WTC11 (cell line): ENCODE measurements around the gene SLC47A2. TPM values are rescaled to one million over a fixed set of nuclear protein-coding genes. Genes with fewer than 3 reads are reported as not detected.

Experiments
- ATAC-seq: fragments of 200-7000 bp; cut with Tn5 transposase; 2 replicates; pipeline ENCODE4 v1.10.0; 2021; ENCODE audit warnings: mild to moderate bottlenecking, moderate library complexity
- CTCF ChIA-PET: fragments of 300-600 bp; sonication (Branson Sonifier 250); formaldehyde crosslinking; loops from one replicate; lab custom pipeline; 2021; ENCODE audit warnings: antibody characterized with exemption; lab: Charles Lee
- POLR2A ChIA-PET: fragments of 350-600 bp; sonication (Branson Sonifier 250); formaldehyde crosslinking; loops from one replicate; lab custom pipeline; 2021; ENCODE audit warnings: antibody characterized with exemption; lab: Charles Lee
- DNase-seq: peaks from one replicate; pipeline ENCODE4 v3.0.0; 2021; ENCODE audit warnings: low spot score
- H3K27ac Mint-ChIP-seq: 2 replicates; pipeline ENCODE4 v1.8.0; 2021; ENCODE audit warnings: mixed read lengths
- H3K27me3 Mint-ChIP-seq: 2 replicates; pipeline ENCODE4 v1.8.0; 2021; ENCODE audit warnings: low read depth, mild to moderate bottlenecking, moderate library complexity, mixed read lengths
- H3K36me3 Mint-ChIP-seq: 2 replicates; pipeline ENCODE4 v1.8.0; 2021; ENCODE audit warnings: mixed read lengths
- H3K4me1 Mint-ChIP-seq: 2 replicates; pipeline ENCODE4 v1.8.0; 2022; ENCODE audit warnings: mixed read lengths
- H3K4me3 Mint-ChIP-seq: 2 replicates; pipeline ENCODE4 v1.8.0; 2021; ENCODE audit warnings: mild to moderate bottlenecking, moderate library complexity, mixed read lengths
- H3K9me3 Mint-ChIP-seq: 2 replicates; pipeline ENCODE4 v1.8.0; 2021; ENCODE audit warnings: mixed read lengths
- ATF1 ChIP-seq: sonication (generic); formaldehyde crosslinking; IDR thresholded peaks from 2 replicates; pipeline ENCODE4 v1.8.1; 2023; ENCODE audit warnings: mild to moderate bottlenecking, moderate library complexity, missing genetic modification reagents
- CREB1 ChIP-seq: sonication (generic); formaldehyde crosslinking; IDR thresholded peaks from 2 replicates; pipeline ENCODE4 v1.8.0; 2023; ENCODE audit warnings: mild to moderate bottlenecking, missing genetic modification reagents
- FOXJ3 ChIP-seq: sonication (generic); formaldehyde crosslinking; IDR thresholded peaks from 2 replicates; pipeline ENCODE4 v1.9.0; 2021; ENCODE audit warnings: missing genetic modification reagents, mild to moderate bottlenecking, borderline replicate concordance
- GABPB1 ChIP-seq: sonication (generic); formaldehyde crosslinking; IDR thresholded peaks from 2 replicates; pipeline ENCODE4 v1.8.1; 2023; ENCODE audit warnings: mild to moderate bottlenecking, missing genetic modification reagents
- NR1H2 ChIP-seq: sonication (generic); formaldehyde crosslinking; IDR thresholded peaks from 2 replicates; pipeline ENCODE4 v1.9.0; 2021; ENCODE audit warnings: mild to moderate bottlenecking, moderate library complexity, missing genetic modification reagents
- SMAD4 ChIP-seq: sonication (generic); formaldehyde crosslinking; IDR thresholded peaks from 2 replicates; pipeline ENCODE4 v1.8.0; 2022; ENCODE audit warnings: mild to moderate bottlenecking, missing genetic modification reagents
- SOX15 ChIP-seq: fragments of 250-450 bp; sonication (Bioruptor Pico); IDR thresholded peaks from 2 replicates; pipeline ENCODE4 v1.9.0; 2021; ENCODE audit warnings: mild to moderate bottlenecking
- ZNF232 ChIP-seq: sonication (generic); formaldehyde crosslinking; IDR thresholded peaks from 2 replicates; pipeline ENCODE4 v1.8.0; 2022; ENCODE audit warnings: mild to moderate bottlenecking, missing genetic modification reagents
- ZNF416 ChIP-seq: fragments of 250-450 bp; sonication (Bioruptor Pico); IDR thresholded peaks from 2 replicates; pipeline ENCODE4 v1.9.0; 2021; ENCODE audit warnings: mild to moderate bottlenecking, inconsistent platforms
- total RNA-seq: library from RNA; stranded (reverse); gene quantifications from 3 replicates; pipeline ENCODE4 v1.2.3, GENCODE V29; 2021
- TF ChIP-seq, protein P1 (sequence below): sonication (generic); formaldehyde crosslinking; IDR thresholded peaks from 2 replicates; pipeline ENCODE4 v1.8.1; 2023; ENCODE audit warnings: mild to moderate bottlenecking, missing genetic modification reagents, moderate library complexity
- TF ChIP-seq, protein P2 (sequence below): fragments of 250-450 bp; sonication (Bioruptor Pico); IDR thresholded peaks from 2 replicates; pipeline ENCODE4 v1.8.0; 2021; ENCODE audit warnings: mild to moderate bottlenecking
- TF ChIP-seq, protein P3 (sequence below): fragments of 250-450 bp; sonication (Bioruptor Pico); IDR thresholded peaks from 2 replicates; pipeline ENCODE4 v1.9.0; 2021; ENCODE audit warnings: mild to moderate bottlenecking, borderline replicate concordance
- TF ChIP-seq, protein P4 (sequence below): fragments of 250-450 bp; sonication (Bioruptor Pico); IDR thresholded peaks from 2 replicates; pipeline ENCODE4 v1.9.0; 2021; ENCODE audit warnings: mild to moderate bottlenecking
- TF ChIP-seq, protein P5 (sequence below): sonication (generic); formaldehyde crosslinking; IDR thresholded peaks from 2 replicates; pipeline ENCODE4 v1.8.1; 2022; ENCODE audit warnings: missing genetic modification reagents, borderline replicate concordance

SLC47A2 gene
- total RNA-seq, 1 experiment from 2014 or later: not detected

DNA sequence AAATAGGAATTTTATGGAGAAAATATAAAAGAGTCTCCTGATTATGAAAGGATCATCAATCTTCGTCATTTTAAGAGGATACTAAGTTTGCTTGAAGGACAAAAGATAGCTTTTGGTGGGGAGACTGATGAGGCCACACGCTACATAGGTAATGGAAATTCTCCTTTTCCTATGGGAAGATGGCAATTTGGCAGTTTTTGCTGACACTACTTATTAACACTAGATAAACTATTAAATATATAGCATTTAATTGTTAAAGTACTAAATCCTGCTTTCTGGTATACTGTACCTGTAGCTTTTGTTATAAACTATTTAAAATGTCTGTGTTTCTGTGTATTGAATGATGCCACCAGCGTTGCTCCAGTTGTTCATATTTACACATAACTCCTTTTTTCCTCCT, 55.3 kb downstream of the SLC47A2 start (continued):
- TF ChIP-seq, protein P1, sequence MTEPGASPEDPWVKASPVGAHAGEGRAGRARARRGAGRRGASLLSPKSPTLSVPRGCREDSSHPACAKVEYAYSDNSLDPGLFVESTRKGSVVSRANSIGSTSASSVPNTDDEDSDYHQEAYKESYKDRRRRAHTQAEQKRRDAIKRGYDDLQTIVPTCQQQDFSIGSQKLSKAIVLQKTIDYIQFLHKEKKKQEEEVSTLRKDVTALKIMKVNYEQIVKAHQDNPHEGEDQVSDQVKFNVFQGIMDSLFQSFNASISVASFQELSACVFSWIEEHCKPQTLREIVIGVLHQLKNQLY (CRISPR knock-in tag): no peak
- TF ChIP-seq, protein P2, sequence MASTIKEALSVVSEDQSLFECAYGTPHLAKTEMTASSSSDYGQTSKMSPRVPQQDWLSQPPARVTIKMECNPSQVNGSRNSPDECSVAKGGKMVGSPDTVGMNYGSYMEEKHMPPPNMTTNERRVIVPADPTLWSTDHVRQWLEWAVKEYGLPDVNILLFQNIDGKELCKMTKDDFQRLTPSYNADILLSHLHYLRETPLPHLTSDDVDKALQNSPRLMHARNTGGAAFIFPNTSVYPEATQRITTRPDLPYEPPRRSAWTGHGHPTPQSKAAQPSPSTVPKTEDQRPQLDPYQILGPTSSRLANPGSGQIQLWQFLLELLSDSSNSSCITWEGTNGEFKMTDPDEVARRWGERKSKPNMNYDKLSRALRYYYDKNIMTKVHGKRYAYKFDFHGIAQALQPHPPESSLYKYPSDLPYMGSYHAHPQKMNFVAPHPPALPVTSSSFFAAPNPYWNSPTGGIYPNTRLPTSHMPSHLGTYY: no peak
- TF ChIP-seq, protein P3, sequence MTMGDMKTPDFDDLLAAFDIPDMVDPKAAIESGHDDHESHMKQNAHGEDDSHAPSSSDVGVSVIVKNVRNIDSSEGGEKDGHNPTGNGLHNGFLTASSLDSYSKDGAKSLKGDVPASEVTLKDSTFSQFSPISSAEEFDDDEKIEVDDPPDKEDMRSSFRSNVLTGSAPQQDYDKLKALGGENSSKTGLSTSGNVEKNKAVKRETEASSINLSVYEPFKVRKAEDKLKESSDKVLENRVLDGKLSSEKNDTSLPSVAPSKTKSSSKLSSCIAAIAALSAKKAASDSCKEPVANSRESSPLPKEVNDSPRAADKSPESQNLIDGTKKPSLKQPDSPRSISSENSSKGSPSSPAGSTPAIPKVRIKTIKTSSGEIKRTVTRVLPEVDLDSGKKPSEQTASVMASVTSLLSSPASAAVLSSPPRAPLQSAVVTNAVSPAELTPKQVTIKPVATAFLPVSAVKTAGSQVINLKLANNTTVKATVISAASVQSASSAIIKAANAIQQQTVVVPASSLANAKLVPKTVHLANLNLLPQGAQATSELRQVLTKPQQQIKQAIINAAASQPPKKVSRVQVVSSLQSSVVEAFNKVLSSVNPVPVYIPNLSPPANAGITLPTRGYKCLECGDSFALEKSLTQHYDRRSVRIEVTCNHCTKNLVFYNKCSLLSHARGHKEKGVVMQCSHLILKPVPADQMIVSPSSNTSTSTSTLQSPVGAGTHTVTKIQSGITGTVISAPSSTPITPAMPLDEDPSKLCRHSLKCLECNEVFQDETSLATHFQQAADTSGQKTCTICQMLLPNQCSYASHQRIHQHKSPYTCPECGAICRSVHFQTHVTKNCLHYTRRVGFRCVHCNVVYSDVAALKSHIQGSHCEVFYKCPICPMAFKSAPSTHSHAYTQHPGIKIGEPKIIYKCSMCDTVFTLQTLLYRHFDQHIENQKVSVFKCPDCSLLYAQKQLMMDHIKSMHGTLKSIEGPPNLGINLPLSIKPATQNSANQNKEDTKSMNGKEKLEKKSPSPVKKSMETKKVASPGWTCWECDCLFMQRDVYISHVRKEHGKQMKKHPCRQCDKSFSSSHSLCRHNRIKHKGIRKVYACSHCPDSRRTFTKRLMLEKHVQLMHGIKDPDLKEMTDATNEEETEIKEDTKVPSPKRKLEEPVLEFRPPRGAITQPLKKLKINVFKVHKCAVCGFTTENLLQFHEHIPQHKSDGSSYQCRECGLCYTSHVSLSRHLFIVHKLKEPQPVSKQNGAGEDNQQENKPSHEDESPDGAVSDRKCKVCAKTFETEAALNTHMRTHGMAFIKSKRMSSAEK: no peak
- TF ChIP-seq ATF1 (CRISPR knock-in tag): no peak
- TF ChIP-seq, protein P4, sequence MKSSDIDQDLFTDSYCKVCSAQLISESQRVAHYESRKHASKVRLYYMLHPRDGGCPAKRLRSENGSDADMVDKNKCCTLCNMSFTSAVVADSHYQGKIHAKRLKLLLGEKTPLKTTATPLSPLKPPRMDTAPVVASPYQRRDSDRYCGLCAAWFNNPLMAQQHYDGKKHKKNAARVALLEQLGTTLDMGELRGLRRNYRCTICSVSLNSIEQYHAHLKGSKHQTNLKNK (CRISPR knock-in tag): no peak
- no peak for TF ChIP-seq ZNF416
- no peak for TF ChIP-seq NR1H2 (CRISPR knock-in tag)
- no peak for TF ChIP-seq CREB1
- TF ChIP-seq, protein P5, sequence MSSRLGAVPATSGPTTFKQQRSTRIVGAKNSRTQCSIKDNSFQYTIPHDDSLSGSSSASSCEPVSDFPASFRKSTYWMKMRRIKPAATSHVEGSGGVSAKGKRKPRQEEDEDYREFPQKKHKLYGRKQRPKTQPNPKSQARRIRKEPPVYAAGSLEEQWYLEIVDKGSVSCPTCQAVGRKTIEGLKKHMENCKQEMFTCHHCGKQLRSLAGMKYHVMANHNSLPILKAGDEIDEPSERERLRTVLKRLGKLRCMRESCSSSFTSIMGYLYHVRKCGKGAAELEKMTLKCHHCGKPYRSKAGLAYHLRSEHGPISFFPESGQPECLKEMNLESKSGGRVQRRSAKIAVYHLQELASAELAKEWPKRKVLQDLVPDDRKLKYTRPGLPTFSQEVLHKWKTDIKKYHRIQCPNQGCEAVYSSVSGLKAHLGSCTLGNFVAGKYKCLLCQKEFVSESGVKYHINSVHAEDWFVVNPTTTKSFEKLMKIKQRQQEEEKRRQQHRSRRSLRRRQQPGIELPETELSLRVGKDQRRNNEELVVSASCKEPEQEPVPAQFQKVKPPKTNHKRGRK (CRISPR knock-in tag): no peak
- TF ChIP-seq SOX15 (CRISPR knock-in tag): no peak

DNA sequence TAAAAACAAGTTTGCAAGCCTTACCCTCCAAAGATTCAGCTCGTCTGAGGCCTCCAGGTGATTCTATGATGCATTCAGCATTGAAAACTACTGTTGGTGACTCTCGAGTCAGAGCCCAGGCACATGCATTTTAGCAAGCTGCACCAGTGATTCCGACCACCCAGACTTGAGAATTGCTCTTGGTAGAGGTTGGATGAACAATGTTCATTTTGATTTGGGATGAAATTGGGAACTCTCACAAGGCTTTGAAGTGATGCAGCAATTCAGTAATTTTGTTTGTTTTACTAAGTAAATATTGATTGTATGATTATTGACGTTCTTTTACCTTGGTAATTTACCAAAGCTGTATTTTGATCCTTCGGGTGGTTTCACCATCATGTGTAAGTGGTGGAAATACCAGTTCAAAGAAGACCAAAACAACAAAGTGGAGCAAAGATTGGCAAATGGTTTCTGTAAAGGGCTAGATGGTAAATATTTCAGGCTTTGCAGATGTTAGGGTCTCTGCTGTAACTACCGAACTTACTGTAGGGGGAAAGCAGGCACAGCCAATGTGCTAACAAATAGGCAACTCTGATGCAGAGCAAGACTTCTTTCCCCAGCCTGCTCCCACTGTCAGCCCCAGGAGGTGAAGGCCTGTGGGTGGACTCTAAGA, 56.0 kb downstream of the SLC47A2 start:
- no peak for ATAC-seq
- CTCF ChIA-PET: interaction anchor here (0.8 to 2.0 kb wide), 2 partner anchors 12 to 127 kb away, joined by 3 to 7 read pairs; partner anchors contain the start of genes ALDH3A2 and SLC47A1
- Mint-ChIP-seq H3K36me3 (peaks cover 74% of the 10 kb centered on the region), H3K27me3 (no peaks in the 10 kb centered on the region), H3K9me3 (peaks cover 10% of the 10 kb centered on the region), H3K4me3 (no peak overlapping the region), H3K4me1 (peaks cover 21% of the 10 kb centered on the region), H3K27ac (no peak overlapping the region)
- TF ChIP-seq SMAD4 (CRISPR knock-in tag) (no peak), GABPB1 (CRISPR knock-in tag) (peak; percentile 78)
- no peak for DNase-seq
- POLR2A ChIA-PET: interaction anchor here (1.8 kb wide), 1 partner anchor 12 kb away, joined by 5 read pairs; the partner anchor contains the start of gene ALDH3A2

DNA sequence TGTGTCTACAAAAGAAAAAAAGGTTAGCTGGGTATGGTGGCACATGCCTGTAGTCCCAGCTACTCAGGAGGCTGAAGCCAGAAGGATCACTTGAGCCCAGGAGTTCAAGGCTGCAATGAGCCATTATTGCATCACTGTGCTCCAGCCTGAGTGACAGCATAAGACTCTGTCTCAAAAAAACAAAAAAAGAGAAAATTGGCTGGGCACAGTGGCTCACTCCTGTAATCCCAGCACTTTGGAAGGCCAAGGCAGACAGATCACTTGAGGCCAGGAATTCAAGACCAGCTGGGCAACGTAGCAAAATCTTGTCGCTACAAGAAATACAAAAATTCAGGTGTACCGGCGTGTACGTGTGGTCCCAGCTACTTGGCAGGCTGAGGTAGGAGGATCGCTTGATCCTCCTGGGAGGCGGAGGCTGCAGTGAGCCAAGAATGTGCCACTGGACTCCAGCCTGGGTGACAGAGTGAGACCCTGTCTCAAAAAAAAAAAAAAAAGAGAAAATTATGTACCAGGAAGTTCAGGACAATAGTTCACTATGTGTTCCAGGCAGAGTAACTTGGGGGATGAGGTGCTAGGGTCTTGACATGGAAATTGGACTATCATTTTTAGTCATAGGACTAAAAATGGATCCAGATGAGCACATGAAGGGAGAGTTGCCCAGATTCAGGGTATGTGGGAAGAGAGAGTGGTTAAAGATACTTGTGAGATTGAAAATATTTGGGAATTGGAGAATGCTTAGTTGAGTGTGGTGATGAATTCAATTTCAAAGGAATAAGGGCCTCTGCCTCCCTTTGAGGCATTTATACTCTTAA, 56.8 kb downstream of the SLC47A2 start:
- TF ChIP-seq FOXJ3 (no peak), ZNF232 (CRISPR knock-in tag) (no peak), GABPB1 (CRISPR knock-in tag) (peak; percentile 91)
- POLR2A ChIA-PET: interaction anchor here (1.8 kb wide), 1 partner anchor 11 kb away, joined by 5 read pairs; the partner anchor contains the start of gene ALDH3A2
- DNase-seq (no peak), ATAC-seq (no peak)
- Mint-ChIP-seq H3K36me3 (peaks cover 74% of the 10 kb centered on the region), H3K9me3 (peaks cover 18% of the 10 kb centered on the region), H3K27ac (no peak overlapping the region), H3K27me3 (peaks cover 4% of the 10 kb centered on the region), H3K4me3 (no peak overlapping the region), H3K4me1 (peaks cover 17% of the 10 kb centered on the region)
- CTCF ChIA-PET: interaction anchor here (0.8 to 2.0 kb wide), 2 partner anchors 11 to 126 kb away, joined by 3 to 7 read pairs; partner anchors contain the start of genes ALDH3A2 and SLC47A1
